PC-9 (cell line): ENCODE data around the gene PITPNM1. TPM values are rescaled to one million over a fixed set of nuclear protein-coding genes. Genes with fewer than 3 reads are reported as not detected.

Experiments used
- BruUV-seq: library from RNA; stranded (reverse); fragments of 400-500 nt; replicated peaks from 2 replicates; lab custom pipeline; 2021; lab: Mats Ljungman, UMichigan
- CTCF ChIA-PET: fragments of 300-600 bp; sonication (Branson Sonifier 250); formaldehyde crosslinking; loops from one replicate; lab custom pipeline; 2022; ENCODE audit warnings: antibody characterized with exemption; lab: Charles Lee
- POLR2A ChIA-PET: fragments of 300-600 bp; sonication (Branson Sonifier 250); formaldehyde crosslinking; loops from one replicate; lab custom pipeline; 2022; ENCODE audit warnings: antibody characterized with exemption; ENCODE audit not compliant: unreplicated experiment; lab: Charles Lee
- DNase-seq, 2 experiments: peaks; one replicate each; pipeline versions ENCODE4 v3.0.0 to v3.0.0-alpha.2; 2015 to 2022; ENCODE audit warnings: mixed read lengths in 1 of 2
- H2AFZ ChIP-seq: fragments of 200-600 bp; sonication (generic); 2 replicates; pipeline ENCODE4 v1.8.1; 2017; ENCODE audit warnings: antibody characterized with exemption
- H3F3A ChIP-seq: fragments of 200-600 bp; sonication (generic); 2 replicates; pipeline ENCODE4 v1.8.1; 2017; ENCODE audit warnings: antibody characterized with exemption, mild to moderate bottlenecking, low read depth; ENCODE audit not compliant: insufficient read depth
- H3K27ac ChIP-seq: fragments of 200-600 bp; sonication (generic); 2 replicates; pipeline ENCODE4 v1.6.1; 2016; ENCODE audit warnings: mixed run types
- H3K27me3 ChIP-seq: fragments of 200-600 bp; sonication (generic); 2 replicates; pipeline ENCODE4 v1.6.1; 2016; ENCODE audit warnings: low read depth, mixed run types; ENCODE audit not compliant: insufficient read depth
- H3K36me3 ChIP-seq: fragments of 200-600 bp; sonication (generic); 2 replicates; pipeline ENCODE4 v1.6.1; 2016; ENCODE audit warnings: low read depth, mixed run types
- H3K4me1 ChIP-seq: fragments of 200-600 bp; sonication (generic); replicated peaks from 2 replicates; pipeline ENCODE4 v1.6.1; 2016; ENCODE audit warnings: mixed run types; ENCODE audit not compliant: insufficient read depth
- H3K4me2 ChIP-seq: fragments of 200-600 bp; sonication (generic); 2 replicates; pipeline ENCODE4 v1.6.1; 2017; ENCODE audit warnings: mixed run types
- H3K4me3 ChIP-seq: fragments of 200-600 bp; sonication (generic); 2 replicates; pipeline ENCODE4 v1.6.1; 2016; ENCODE audit warnings: mixed run types
- H3K79me2 ChIP-seq: fragments of 200-600 bp; sonication (generic); 2 replicates; pipeline ENCODE4 v1.6.1; 2017; ENCODE audit warnings: low read depth, mixed run types
- H3K9me2 ChIP-seq: fragments of 200-600 bp; sonication (generic); 2 replicates; pipeline ENCODE4 v1.8.1; 2017; ENCODE audit warnings: mild to moderate bottlenecking; ENCODE audit not compliant: insufficient read depth
- H3K9me3 ChIP-seq: fragments of 200-600 bp; sonication (generic); 2 replicates; pipeline ENCODE4 v1.8.1; 2016; ENCODE audit warnings: low read depth; ENCODE audit not compliant: insufficient read depth
- H4K20me1 ChIP-seq: fragments of 200-600 bp; sonication (generic); 2 replicates; pipeline ENCODE4 v1.8.1; 2017; ENCODE audit not compliant: insufficient read depth
- EZH2 ChIP-seq: fragments of 200-600 bp; sonication (generic); IDR thresholded peaks from 2 replicates; pipeline ENCODE4 v1.8.0; 2017; ENCODE audit warnings: antibody characterized with exemption, low read depth
- intact Hi-C: fragments of 100-400 bp; cut with micrococcal nuclease; formaldehyde crosslinking; loops from one replicate; pipeline ENCODE4 v1.10.0; 2022; ENCODE audit not compliant: unreplicated experiment
- total RNA-seq: library from RNA; stranded (reverse); gene quantifications from 2 replicates; pipeline ENCODE4 v1.2.3, GENCODE V29; 2021
- TF ChIP-seq, protein P1 (sequence below): fragments of 200-600 bp; sonication (generic); conservative IDR thresholded peaks from 2 replicates; pipeline ENCODE4 v1.6.1; 2017; ENCODE audit warnings: mixed run types, antibody characterized with exemption, mild to moderate bottlenecking, moderate library complexity

PITPNM1 gene
- total RNA-seq, 1 experiment from 2014 or later, result 84.0 TPM

DNA sequence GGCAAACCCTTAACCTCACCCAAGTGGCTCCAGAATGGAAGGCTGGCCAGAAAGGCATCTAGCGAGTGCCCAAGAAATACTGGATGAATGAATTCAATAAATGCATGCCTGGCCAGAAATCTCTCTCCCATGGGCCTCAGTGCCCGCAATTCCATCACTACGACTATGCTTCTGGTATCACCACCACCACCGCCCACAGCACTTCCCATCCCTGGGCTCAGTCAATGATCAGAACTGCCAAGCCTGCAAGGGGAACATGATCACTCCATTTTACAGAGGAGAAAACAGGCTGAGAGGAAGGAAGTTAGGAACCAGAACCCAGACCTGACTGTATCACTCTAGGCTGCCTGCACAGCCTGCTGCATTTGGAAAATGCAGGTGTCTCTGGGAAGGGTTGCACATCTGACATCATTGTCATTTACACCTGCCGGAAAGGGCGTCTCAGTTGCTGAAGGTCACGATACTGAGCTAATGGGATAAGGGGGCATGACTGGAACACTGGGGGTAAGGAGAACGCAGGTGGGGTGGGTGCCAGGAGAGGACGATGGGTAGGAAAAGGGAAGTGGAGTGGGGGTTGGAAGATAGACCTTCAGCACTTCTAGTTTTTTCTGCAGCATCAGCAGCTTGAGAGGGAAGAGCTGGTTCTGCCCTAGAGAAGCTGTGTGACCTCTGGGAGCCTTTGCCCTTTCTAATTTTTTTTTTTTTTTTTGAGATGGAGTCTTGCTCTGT lies 55.9 kb downstream of the PITPNM1 start:
- H3K9me3 ChIP-seq, result no peaks in the 10 kb centered on the region
- CTCF ChIA-PET, result interaction anchor here (0.6 kb wide), 1 partner anchor 36 kb away, joined by 4 read pairs; no protein-coding TSS in a partner anchor
- no TSS peak for BruUV-seq

DNA sequence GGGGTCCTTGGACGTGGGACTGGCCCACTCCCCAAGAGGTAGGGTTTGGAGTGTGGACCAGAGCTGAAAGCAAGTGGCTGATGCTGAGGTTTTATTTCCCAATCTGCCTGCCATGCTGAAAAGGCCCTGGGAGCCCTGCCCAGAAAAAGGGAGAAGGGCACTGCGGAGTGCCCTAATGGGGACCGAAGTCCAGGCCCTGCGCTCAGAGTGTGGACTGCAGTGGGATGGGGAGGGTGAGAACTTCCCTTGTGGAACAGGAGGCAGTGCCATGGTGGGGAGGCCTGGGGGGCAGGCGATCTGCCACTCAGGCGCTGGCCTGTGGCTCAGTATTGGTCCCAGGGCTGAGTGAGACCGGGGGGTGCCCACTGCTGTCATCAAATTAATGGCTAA lies 56.9 kb downstream of the PITPNM1 start:
- no peaks in the 10 kb centered on the region for H3K9me3 ChIP-seq
- DNase-seq, result no peak
- no peaks in the 10 kb centered on the region for H3K27me3 ChIP-seq
- CTCF ChIA-PET, result no interaction called here
- H3K4me2 ChIP-seq, result no peak overlapping the region
- peaks cover 6% of the 10 kb centered on the region; the same call in 1 of the 2 replicates for H3K4me1 ChIP-seq
- no peaks in the 10 kb centered on the region for H3K9me2 ChIP-seq
- no peak for TF ChIP-seq EZH2
- intact Hi-C loops, result no loop called here
- no peaks in the 10 kb centered on the region for H4K20me1 ChIP-seq
- no peak overlapping the region for H3K27ac ChIP-seq
- H3F3A ChIP-seq, result peaks cover 21% of the 10 kb centered on the region; the same call in 1 of the 2 replicates
- H3K36me3 ChIP-seq, result no peaks in the 10 kb centered on the region
- peaks cover 10% of the 10 kb centered on the region; the same call in 1 of the 2 replicates for H3K79me2 ChIP-seq
- BruUV-seq, result no TSS peak
- H2AFZ ChIP-seq, result no peak overlapping the region
- no peak overlapping the region for H3K4me3 ChIP-seq
- POLR2A ChIA-PET, result interaction anchor here (0.7 kb wide), 1 partner anchor 34 kb away, joined by 4 read pairs; the partner anchor contains the start of gene AIP

More for the DNA sequence above, 55.9 kb downstream of the PITPNM1 start:
- intact Hi-C loops, result no loop called here
- Histone ChIP-seq H3K79me2 (peaks cover 8% of the 10 kb centered on the region; the same call in 1 of the 2 replicates), H3K4me1 (peaks cover 4% of the 10 kb centered on the region; the same call in 1 of the 2 replicates), H3K4me3 (no peak overlapping the region), H3K27ac (no peak overlapping the region), H3F3A (peaks cover 15% of the 10 kb centered on the region; the same call in 1 of the 2 replicates), H3K4me2 (no peak overlapping the region), H3K9me2 (no peaks in the 10 kb centered on the region), H2AFZ (no peak overlapping the region), H4K20me1 (no peaks in the 10 kb centered on the region), H3K36me3 (no peaks in the 10 kb centered on the region), H3K27me3 (no peaks in the 10 kb centered on the region)
- POLR2A ChIA-PET, result no interaction called here
- no peak for DNase-seq
- no peak for TF ChIP-seq EZH2
- TF ChIP-seq, protein P1, sequence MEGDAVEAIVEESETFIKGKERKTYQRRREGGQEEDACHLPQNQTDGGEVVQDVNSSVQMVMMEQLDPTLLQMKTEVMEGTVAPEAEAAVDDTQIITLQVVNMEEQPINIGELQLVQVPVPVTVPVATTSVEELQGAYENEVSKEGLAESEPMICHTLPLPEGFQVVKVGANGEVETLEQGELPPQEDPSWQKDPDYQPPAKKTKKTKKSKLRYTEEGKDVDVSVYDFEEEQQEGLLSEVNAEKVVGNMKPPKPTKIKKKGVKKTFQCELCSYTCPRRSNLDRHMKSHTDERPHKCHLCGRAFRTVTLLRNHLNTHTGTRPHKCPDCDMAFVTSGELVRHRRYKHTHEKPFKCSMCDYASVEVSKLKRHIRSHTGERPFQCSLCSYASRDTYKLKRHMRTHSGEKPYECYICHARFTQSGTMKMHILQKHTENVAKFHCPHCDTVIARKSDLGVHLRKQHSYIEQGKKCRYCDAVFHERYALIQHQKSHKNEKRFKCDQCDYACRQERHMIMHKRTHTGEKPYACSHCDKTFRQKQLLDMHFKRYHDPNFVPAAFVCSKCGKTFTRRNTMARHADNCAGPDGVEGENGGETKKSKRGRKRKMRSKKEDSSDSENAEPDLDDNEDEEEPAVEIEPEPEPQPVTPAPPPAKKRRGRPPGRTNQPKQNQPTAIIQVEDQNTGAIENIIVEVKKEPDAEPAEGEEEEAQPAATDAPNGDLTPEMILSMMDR, result no peak

DNA sequence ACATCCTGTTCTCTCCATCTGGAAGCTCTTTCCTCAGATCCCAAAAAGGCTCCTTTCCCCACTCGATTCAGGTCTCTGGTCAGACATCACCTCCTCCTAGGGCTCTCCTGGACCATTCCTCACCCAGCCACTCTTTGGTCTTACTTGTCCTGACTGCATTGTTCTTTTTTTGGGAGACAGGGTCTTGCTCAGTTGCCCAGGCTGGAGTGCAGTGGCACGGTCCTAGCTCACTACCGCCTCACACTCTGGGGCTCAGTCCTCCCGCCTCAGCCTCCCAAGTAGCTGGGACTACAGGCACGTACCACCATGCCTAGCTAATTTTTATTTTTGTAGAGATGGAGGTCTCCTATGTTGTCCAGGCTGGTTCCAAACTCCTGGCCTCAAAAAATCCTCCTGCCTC lies 59.6 kb downstream of the PITPNM1 start:
- ChIA-PET CTCF (no interaction called here), POLR2A (no interaction called here)
- H3K79me2 ChIP-seq, result peaks cover 20% of the 10 kb centered on the region
- H3K4me1 ChIP-seq, result peaks cover 13% of the 10 kb centered on the region
- no peak overlapping the region for H2AFZ ChIP-seq
- no peaks in the 10 kb centered on the region for H3K27me3 ChIP-seq
- peaks cover 22% of the 10 kb centered on the region; the same call in 1 of the 2 replicates for H3F3A ChIP-seq
- BruUV-seq, result no TSS peak
- no peaks in the 10 kb centered on the region for H4K20me1 ChIP-seq
- TF ChIP-seq EZH2, result no peak
- TF ChIP-seq, protein P1, result no peak
- no peak overlapping the region for H3K4me3 ChIP-seq
- no peak for DNase-seq
- intact Hi-C loops, result no loop called here
- no peak overlapping the region for H3K27ac ChIP-seq
- H3K9me2 ChIP-seq, result no peaks in the 10 kb centered on the region
- H3K9me3 ChIP-seq, result no peaks in the 10 kb centered on the region
- no peak overlapping the region for H3K4me2 ChIP-seq
- no peaks in the 10 kb centered on the region; the same call in 1 of the 2 replicates for H3K36me3 ChIP-seq
